Breast epithelium (tissue), 4 donors: ENCODE measurements around the gene MNDA. TPM values are rescaled to one million over a fixed set of nuclear protein-coding genes. Genes with fewer than 3 reads are reported as not detected.
"Not testable (repeated sequence)": the region's sequence is repeated elsewhere in the genome, so short reads cannot be mapped to it uniquely, and the experiment has no call there.

ENCODE experiments used
- DNase-seq, 2 donors: peaks; one replicate each; pipeline ENCODE4 v3.0.0-alpha.2; 2019; ENCODE audit warnings: low spot score in 2 of 2
- H3K27ac ChIP-seq, 2 donors: fragments of 200-600 bp; sonication (generic) in 1 of 2; one replicate each; pipeline ENCODE4 v1.5.1; 2016 to 2019; ENCODE audit warnings: mild to moderate bottlenecking in 1 of 2
- H3K27me3 ChIP-seq, 2 donors: fragments of 200-600 bp; sonication (generic) in 1 of 2; one replicate each; pipeline versions ENCODE4 v1.5.1 to v1.6.0; 2017 to 2019; ENCODE audit warnings: control low read depth in 1 of 2, mild to moderate bottlenecking in 1 of 2
- H3K36me3 ChIP-seq: fragments of 200-600 bp; one replicate; pipeline ENCODE4 v1.5.1; 2019
- H3K4me1 ChIP-seq, 2 donors: fragments of 200-600 bp; sonication (generic); one replicate each; pipeline ENCODE4 v1.5.1; 2016 to 2019; ENCODE audit warnings: control low read depth in 1 of 2
- H3K4me3 ChIP-seq, 3 donors: fragments of 200-600 bp; sonication (generic); 1 replicate in 2 of 3; 2 replicates in 1 of 3; pipeline ENCODE4 v1.5.1; 2016 to 2019; ENCODE audit warnings: mild to moderate bottlenecking in 3 of 3, moderate library complexity in 2 of 3
- H3K9me3 ChIP-seq, 2 donors: fragments of 200-600 bp; sonication (generic) in 1 of 2; one replicate each; pipeline ENCODE4 v1.5.1; 2016 to 2019; ENCODE audit warnings: control low read depth in 1 of 2
- CTCF ChIP-seq, 3 donors: fragments of 450-650 bp; IDR thresholded peaks; one replicate each; pipeline ENCODE4 v1.5.1; 2016 to 2017; ENCODE audit warnings: antibody characterized with exemption in 3 of 3, mild to moderate bottlenecking in 3 of 3, moderate library complexity in 3 of 3
- POLR2A ChIP-seq: fragments of 450-650 bp; IDR thresholded peaks from one replicate; pipeline ENCODE4 v1.6.1; 2016; ENCODE audit warnings: antibody characterized with exemption, mild to moderate bottlenecking, moderate library complexity
- POLR2AphosphoS5 ChIP-seq, 3 donors: sonication (generic); formaldehyde crosslinking; IDR thresholded peaks; one replicate each; pipeline ENCODE4 v1.6.1; 2017; ENCODE audit warnings: antibody characterized with exemption in 3 of 3
- intact Hi-C: fragments of 100-400 bp; cut with DNase I; formaldehyde crosslinking; loops from one replicate; pipeline ENCODE4 v1.15.1; 2023; ENCODE audit warnings: low total_unique reads
- total RNA-seq, 3 donors: library from RNA; depleted of rRNA; stranded (reverse); fragments of >200 nt; gene quantifications; one replicate each; pipeline ENCODE4 v1.1.0, GENCODE V29; 2016

The MNDA gene
- total RNA-seq, 3 donors from 2014 or later: 4.6 to 6.9 (median 5.3) TPM

- no peak overlapping the region for H3K27ac ChIP-seq
- peaks cover 0 to 6% of the 10 kb centered on the region in 2 donors for H3K9me3 ChIP-seq
- H3K36me3 ChIP-seq: no peaks in the 10 kb centered on the region
- H3K27me3 ChIP-seq: no peaks in the 10 kb centered on the region
- H3K4me3 ChIP-seq: no peak overlapping the region
- intact Hi-C loops: no loop called here
- DNase-seq: no peak
- H3K4me1 ChIP-seq: no peaks in the 10 kb centered on the region
- TF ChIP-seq POLR2A (no peak), CTCF (IDR thresholded peaks at IDR 0.05) (no peak), POLR2AphosphoS5 (IDR thresholded peaks at IDR 0.05) (no peak)
These were observed 33.4 kb downstream of the MNDA start for GRCh38 chr1:158864595-158864994.

- H3K9me3 ChIP-seq, DNase-seq, H3K27ac ChIP-seq, H3K4me1 ChIP-seq, H3K27me3 ChIP-seq, H3K4me3 ChIP-seq, H3K36me3 ChIP-seq, intact Hi-C loops: not testable (repeated sequence)
These were observed 39.3 kb downstream of the MNDA start for GRCh38 chr1:158870438-158870837.

- Histone ChIP-seq H3K27me3 (no peaks in the 10 kb centered on the region), H3K9me3 (no peaks in the 10 kb centered on the region), H3K27ac (no peak overlapping the region), H3K4me3 (no peak overlapping the region), H3K36me3 (no peaks in the 10 kb centered on the region), H3K4me1 (no peaks in the 10 kb centered on the region)
- intact Hi-C loops: no loop called here
- no peak for DNase-seq
- TF ChIP-seq POLR2A: no peak
These were observed 42.0 kb downstream of the MNDA start for GRCh38 chr1:158873141-158873540.

GRCh38 chr1:158893654-158894053 is 62.5 kb downstream of the MNDA start:
- no peak overlapping the region for H3K27ac ChIP-seq
- H3K4me1 ChIP-seq: no peaks in the 10 kb centered on the region
- no peaks in the 10 kb centered on the region for H3K27me3 ChIP-seq
- no peaks in the 10 kb centered on the region for H3K36me3 ChIP-seq
- intact Hi-C loops: no loop called here
- H3K9me3 ChIP-seq: peaks cover 0 to 7% of the 10 kb centered on the region in 2 donors
- H3K4me3 ChIP-seq: no peak overlapping the region
- TF ChIP-seq CTCF (IDR thresholded peaks at IDR 0.05): no peak
- no peak for TF ChIP-seq POLR2A
- no peak for TF ChIP-seq POLR2AphosphoS5 (IDR thresholded peaks at IDR 0.05)
- DNase-seq: no peak

- no peak for DNase-seq
- intact Hi-C loops: no loop called here
- Histone ChIP-seq H3K9me3 (peaks cover 0 to 5% of the 10 kb centered on the region in 2 donors), H3K36me3 (no peaks in the 10 kb centered on the region), H3K4me3 (no peak overlapping the region), H3K27ac (no peak overlapping the region), H3K4me1 (no peaks in the 10 kb centered on the region), H3K27me3 (no peaks in the 10 kb centered on the region)
- TF ChIP-seq CTCF (IDR thresholded peaks at IDR 0.05): no peak
- no peak for TF ChIP-seq POLR2AphosphoS5 (IDR thresholded peaks at IDR 0.05)
- no peak for TF ChIP-seq POLR2A
These were observed 67.6 kb downstream of the MNDA start for GRCh38 chr1:158898722-158899121.

Other genes with a start within 250 kb of the MNDA start
- gene OR10Z1, start 226.1 kb upstream of the MNDA start, total RNA-seq: not detected
- under 1 TPM; under 0.01 to 0.33 (median 0.15) TPM for gene SPTA1, start 144.6 kb upstream of the MNDA start, total RNA-seq
- gene OR6K2, start 130.7 kb upstream of the MNDA start, total RNA-seq: not detected
- gene OR6K3, start 110.6 kb upstream of the MNDA start, total RNA-seq: not detected
- gene OR6K6, start 76.6 kb upstream of the MNDA start, total RNA-seq: not detected
- gene OR6N1, start 59.2 kb upstream of the MNDA start, total RNA-seq: not detected
- not detected for gene OR6N2, start 50.1 kb upstream of the MNDA start, total RNA-seq
- gene PYHIN1, start 100.2 kb downstream of the MNDA start, total RNA-seq: 1 to 10 TPM; 2.5 to 2.9 (median 2.6) TPM
- 100 to 1,000 TPM in 2 of 3 donors, 10 to 100 TPM in 1; 96.2 to 132 (median 109) TPM for gene IFI16, start 178.6 kb downstream of the MNDA start, total RNA-seq
- gene AIM2, start 245.4 kb downstream of the MNDA start, total RNA-seq: 1 to 10 TPM in 1 of 3 donors, under 1 TPM in 2; 0.32 to 1.6 (median 0.73) TPM